ENCODE results near the gene EOMES.

DNA sequence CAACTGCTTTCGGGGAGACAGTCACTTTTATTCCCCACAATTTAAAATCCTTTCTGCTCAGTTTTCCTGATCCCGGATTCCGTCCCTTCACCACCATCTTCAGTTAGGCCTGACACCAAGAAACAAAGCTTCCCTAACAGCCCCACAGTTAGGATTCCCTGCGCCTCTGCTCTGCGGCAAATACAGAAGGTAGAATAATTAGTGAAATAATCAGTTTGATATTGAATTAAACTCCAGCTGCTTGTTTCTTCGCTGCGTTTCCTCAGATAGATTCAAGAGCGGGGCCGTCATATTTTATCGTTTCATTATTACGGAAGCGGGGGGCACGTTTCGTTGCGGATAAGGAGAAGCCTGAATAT lies 1.3 kb upstream of the EOMES start:
- TF ChIP-seq, protein P1, sequence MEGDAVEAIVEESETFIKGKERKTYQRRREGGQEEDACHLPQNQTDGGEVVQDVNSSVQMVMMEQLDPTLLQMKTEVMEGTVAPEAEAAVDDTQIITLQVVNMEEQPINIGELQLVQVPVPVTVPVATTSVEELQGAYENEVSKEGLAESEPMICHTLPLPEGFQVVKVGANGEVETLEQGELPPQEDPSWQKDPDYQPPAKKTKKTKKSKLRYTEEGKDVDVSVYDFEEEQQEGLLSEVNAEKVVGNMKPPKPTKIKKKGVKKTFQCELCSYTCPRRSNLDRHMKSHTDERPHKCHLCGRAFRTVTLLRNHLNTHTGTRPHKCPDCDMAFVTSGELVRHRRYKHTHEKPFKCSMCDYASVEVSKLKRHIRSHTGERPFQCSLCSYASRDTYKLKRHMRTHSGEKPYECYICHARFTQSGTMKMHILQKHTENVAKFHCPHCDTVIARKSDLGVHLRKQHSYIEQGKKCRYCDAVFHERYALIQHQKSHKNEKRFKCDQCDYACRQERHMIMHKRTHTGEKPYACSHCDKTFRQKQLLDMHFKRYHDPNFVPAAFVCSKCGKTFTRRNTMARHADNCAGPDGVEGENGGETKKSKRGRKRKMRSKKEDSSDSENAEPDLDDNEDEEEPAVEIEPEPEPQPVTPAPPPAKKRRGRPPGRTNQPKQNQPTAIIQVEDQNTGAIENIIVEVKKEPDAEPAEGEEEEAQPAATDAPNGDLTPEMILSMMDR (IDR thresholded peaks at IDR 0.05), result no peak
- TF ChIP-seq POLR2A (IDR thresholded peaks at IDR 0.05), result no peak
